Activated CD4-positive, alpha-beta T cell treated with anti-CD3 and anti-CD28 coated beads for 24 hours (primary cell): ENCODE data around the gene GNB3.
"Not testable (repeated sequence)": the region's sequence is repeated elsewhere in the genome, so short reads cannot be mapped to it uniquely, and the experiment has no call there.

Source experiments
- DNase-seq, 2 donors: peaks; one replicate each; pipeline ENCODE4 v3.0.0-alpha.2; 2020; ENCODE audit warnings: low read depth in 2 of 2

GNB3 gene

DNA sequence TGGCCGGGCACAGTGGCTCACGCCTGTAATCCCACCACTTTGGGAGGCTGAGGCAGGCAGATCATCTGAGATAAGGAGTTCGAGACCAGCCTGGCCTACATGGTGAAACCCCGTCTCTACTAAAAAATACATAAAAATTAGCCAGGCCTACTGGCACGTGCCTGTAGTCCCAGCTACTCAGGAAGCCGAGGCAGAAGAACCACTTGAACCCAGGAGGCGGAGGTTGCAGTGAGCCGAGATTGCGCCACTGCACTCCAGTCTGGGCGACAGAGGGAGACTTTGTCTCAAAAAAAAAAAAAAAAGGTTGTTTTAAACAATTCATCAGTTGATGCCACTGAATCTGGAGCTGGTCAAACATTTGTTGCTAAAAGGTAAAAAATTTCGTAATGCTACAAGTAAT, 39.1 kb downstream of the GNB3 start:
- not testable (repeated sequence) for DNase-seq

- no peak for DNase-seq
These were observed 42.5 kb downstream of the GNB3 start for GRCh38 chr12:6883252-6883651.

DNA sequence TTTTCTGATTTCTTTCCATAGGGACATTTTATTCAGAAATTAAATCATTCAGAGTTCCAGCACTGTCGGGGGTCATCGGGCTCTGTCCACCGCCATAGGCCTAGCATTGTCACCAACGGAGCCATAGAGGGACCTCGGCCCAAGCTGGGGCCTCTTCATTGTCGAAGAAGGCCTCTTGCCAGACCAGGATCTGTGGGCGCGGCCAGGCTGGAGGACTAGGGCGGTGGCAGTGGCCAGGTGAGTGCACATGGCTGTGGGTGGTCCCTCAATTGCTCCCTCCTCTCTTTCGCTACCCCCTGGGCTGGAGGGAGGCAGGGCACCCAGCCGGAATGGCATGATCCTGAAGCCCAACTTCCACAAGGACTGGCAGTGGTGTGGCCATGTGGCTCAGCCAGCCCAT, 43.0 kb downstream of the GNB3 start:
- no peak for DNase-seq

DNA sequence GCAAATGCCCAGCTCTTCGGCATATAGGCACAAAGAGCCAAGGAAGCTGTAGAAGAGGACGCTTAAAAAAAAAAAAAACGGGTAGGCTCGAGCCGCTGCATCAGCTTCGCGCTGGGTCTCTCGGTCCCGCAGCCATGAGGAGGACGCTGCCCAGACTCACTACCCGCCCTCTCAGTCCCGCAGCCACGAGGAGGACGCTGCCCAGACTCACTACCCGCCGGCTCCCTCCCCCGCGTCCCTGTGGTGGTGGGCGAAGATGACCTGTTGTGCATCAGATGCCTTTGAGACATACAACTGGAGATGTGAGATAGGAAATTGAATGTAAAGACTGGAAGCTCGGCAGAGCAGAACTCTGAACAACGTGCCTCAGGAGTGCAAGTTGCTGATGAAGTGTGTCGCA, 43.8 kb downstream of the GNB3 start:
- no peak for DNase-seq

- not testable (repeated sequence) for DNase-seq
These were observed 45.7 kb downstream of the GNB3 start for GRCh38 chr12:6886206-6886999.

DNA sequence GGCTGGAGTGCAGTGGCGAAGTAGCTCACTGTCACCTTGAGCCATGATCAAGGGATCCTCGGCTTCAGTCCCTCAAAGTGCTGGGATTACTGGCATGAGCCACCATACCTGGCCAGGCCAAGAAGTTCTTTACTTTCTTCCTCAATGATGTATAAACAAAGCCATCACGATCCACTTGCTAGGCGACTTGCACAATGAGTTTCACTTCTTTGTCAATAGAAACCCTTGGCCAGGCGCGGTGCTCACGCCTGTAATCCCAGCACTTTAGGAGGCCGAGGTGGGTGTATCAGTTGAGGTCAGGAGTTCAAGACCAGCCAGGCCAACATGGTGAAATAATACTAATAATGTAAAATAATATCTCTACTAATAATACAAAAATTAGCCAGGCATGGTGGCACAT, 46.7 kb downstream of the GNB3 start:
- DNase-seq, result no peak

DNA sequence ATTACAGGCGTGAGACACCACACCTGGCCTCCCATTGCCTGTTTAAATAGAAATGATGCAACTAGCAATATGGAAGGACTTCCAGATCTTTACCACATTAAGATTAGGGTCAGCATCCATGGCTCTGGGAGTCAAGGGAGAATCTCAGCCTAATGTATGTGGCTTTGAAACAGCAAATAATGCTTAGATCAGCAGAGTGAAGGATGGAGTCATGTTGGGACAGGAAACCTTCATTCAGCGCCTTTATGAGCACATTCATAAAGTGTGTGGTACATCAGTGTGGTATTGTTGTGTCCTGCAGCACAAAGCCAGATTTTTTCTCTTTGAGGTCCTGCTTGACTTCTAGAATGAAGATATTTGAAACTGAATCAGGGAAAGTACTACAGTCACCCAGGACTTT, 47.6 kb downstream of the GNB3 start:
- DNase-seq, result no peak

GRCh38 chr12:6888794-6889193, 48.1 kb downstream of the GNB3 start:
- not testable (repeated sequence) for DNase-seq

DNA sequence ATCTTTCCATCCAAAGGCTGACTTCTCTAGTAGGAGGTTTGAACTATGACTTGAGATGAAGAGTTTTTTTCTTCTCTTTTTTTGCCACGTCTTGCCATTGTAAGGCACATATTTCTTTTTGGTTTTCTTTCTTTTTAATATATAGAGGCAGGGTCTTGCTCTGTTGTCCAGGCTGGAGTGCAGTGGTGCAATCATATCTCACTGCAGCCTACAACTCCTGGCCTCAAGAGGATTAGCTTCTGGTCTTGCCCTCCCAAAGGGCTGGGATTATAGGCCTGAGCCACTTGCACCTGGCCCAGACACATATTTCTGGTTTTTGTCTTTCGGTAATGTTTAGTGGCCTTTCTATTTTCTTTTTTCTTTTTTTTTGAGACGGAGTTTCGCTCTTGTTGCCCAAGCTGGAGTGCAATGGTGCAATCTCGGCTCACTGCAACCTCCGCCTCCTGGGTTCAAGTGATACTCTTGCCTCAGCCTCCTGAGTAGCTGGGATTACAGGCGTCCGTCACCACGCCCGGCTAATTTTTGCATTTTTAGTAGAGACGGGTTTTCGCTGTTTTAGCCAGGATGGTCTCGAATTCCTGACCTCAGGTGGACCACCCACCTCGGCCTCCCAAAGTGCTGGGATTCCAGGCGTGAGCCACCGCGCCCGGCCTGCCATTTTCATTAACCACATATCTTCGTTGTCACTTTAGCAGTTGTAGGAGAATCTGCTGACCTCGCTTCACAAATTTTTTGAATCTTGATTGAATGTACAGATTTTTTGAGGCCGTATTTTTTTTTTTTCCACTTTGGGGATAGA, 49.2 kb downstream of the GNB3 start:
- DNase-seq, result not testable (repeated sequence)

DNA sequence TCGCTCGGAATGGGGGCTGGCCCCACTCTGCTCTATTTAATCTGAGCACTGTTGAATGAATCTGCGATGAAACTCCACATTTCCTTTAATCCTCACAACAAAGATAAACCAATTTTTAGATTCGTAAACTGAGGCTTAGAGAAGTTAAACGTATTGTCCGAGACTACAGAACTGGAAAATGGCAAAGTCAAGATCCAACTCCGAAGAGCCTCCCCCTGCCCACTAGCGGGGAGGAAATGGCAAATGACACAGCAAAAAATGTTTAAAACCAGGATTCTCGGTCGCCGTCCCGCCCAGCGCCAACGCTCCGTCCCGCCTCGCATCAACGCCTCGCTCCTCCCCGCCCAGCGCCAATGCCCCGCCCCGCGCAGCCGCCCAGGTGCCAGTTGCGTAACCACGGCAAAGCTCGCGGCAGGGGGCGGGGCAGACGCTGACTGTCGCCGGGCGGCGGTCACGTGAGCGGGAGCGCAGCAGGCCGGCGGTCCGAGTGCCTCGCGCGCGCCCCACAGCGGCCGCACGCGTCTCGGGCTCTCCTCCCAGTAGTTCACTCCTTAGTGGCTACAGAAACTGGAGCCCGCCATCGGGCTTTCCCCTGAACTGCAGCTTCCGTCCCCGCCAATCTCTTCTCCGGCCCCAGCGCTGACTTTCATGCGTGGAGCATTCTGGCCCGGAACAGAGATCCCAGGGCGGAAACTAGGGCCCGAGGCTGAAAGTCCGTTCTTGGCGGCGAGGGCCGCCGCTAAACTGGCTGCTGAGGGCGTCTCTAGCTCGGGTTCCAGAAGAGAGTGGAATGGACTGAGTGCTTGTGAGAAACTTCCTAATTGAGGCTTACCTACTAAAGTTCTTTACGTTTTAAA, 50.3 kb downstream of the GNB3 start:
- DNase-seq, result peak; percentile 98

- DNase-seq, result no peak
These were observed 50.9 kb downstream of the GNB3 start for GRCh38 chr12:6891646-6892001.

DNA sequence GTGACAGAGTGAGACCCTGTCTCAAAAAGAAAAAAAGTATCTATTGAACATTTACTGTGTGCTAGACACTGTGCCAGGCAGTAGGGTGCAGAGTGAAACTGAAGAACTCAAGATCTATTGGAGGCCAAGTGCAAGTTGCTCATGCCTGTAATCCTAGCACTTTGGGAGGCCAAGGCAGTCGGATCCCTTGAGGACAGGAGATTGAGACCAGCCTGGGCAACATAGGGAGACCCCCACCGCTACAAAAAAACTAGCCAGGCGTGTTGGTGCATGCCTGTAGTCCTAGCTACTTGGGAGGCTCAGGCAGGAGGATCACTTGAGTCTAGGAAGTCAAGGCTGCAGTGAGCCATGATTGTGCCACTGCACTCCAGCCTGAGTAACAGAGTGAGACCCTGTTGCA, 52.0 kb downstream of the GNB3 start:
- not testable (repeated sequence) for DNase-seq

- no peak for DNase-seq
These were observed 53.6 kb downstream of the GNB3 start for GRCh38 chr12:6894321-6894720.
